GM12865 (cell line): Measurements from ENCODE around the gene NCAM1.

Experiments used
- DNase-seq: peaks from one replicate; pipeline ENCODE4 v3.0.0; 2010; ENCODE audit warnings: low read depth
- H3K4me3 ChIP-seq: 2 replicates; pipeline ENCODE4 v1.5.1; 2011; ENCODE audit warnings: mild to moderate bottlenecking, low read depth, low read length, control low read depth
- TF ChIP-seq, protein P1 (sequence below): IDR thresholded peaks from 2 replicates; pipeline ENCODE4 v1.5.1; 2011; ENCODE audit warnings: low read length, control low read depth, low read depth, inconsistent platforms; ENCODE audit not compliant: insufficient read depth; ENCODE audit errors: missing control alignments

Gene NCAM1

DNA sequence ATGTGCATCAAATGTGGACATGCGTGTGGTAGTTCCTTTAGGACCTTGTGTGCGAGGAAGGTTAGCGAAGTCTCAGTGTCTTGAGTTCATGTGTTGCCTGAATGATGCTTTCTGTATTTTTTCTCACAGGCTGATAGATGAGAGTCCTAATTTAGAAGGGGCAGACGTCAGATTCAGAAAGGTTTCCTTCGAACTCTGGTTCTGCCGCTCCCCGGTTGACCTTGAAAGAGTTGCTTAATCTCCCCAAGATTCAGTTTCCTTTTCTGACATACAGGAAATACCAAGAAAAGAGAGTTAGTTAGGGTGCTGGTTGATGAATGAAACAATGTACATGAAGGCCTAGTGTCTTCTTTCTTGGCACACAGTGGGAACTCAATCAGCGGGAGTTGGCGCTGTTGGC is 317.3 kb downstream of the NCAM1 start:
- TF ChIP-seq, protein P1, sequence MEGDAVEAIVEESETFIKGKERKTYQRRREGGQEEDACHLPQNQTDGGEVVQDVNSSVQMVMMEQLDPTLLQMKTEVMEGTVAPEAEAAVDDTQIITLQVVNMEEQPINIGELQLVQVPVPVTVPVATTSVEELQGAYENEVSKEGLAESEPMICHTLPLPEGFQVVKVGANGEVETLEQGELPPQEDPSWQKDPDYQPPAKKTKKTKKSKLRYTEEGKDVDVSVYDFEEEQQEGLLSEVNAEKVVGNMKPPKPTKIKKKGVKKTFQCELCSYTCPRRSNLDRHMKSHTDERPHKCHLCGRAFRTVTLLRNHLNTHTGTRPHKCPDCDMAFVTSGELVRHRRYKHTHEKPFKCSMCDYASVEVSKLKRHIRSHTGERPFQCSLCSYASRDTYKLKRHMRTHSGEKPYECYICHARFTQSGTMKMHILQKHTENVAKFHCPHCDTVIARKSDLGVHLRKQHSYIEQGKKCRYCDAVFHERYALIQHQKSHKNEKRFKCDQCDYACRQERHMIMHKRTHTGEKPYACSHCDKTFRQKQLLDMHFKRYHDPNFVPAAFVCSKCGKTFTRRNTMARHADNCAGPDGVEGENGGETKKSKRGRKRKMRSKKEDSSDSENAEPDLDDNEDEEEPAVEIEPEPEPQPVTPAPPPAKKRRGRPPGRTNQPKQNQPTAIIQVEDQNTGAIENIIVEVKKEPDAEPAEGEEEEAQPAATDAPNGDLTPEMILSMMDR, result no peak
- H3K4me3 ChIP-seq, result no peak overlapping the region
- no peak for DNase-seq

DNA sequence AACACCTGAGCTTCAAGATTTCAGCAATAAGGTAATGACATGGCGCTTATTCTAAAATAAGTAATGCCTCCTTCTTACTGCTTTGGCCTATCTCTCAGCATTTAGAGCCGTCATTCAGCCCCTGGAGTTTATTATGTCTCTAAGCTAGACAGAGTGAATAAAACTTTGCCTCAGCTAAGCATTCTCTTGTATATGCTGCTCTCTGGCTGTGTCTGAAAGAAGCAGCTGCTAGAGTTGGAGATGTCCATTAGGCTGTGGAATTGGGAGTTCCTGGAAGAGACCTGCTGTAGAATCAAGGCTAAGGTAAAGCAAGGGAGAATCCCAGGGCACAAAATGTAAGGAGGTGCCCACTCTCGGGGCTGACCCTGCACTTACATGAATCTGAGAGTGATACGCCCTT is 317.7 kb downstream of the NCAM1 start:
- no peak for DNase-seq
- no peak overlapping the region for H3K4me3 ChIP-seq

DNA sequence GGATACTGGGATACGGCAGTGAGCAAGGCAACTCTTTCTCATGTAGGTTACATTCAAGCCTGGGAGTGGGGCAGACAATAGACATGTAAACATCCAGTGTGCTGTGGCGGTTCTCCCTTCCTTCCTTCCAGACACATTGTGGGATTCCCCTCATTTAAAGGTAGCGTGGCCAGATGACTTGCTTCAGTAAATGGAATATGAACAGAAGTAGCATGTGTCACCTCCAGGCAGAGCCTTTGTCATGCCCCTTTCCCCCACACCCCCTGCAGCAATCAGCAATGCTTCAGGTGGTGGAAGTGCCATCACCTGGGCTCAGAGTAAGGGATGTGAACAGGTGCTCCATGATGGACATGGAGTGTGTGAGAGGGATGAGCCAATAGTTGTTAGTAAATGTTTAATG is 318.4 kb downstream of the NCAM1 start:
- no peak for DNase-seq
- TF ChIP-seq, protein P1, result no peak
- H3K4me3 ChIP-seq, result no peak overlapping the region

More for the DNA sequence above, 317.7 kb downstream of the NCAM1 start:
- TF ChIP-seq, protein P1, result no peak

DNA sequence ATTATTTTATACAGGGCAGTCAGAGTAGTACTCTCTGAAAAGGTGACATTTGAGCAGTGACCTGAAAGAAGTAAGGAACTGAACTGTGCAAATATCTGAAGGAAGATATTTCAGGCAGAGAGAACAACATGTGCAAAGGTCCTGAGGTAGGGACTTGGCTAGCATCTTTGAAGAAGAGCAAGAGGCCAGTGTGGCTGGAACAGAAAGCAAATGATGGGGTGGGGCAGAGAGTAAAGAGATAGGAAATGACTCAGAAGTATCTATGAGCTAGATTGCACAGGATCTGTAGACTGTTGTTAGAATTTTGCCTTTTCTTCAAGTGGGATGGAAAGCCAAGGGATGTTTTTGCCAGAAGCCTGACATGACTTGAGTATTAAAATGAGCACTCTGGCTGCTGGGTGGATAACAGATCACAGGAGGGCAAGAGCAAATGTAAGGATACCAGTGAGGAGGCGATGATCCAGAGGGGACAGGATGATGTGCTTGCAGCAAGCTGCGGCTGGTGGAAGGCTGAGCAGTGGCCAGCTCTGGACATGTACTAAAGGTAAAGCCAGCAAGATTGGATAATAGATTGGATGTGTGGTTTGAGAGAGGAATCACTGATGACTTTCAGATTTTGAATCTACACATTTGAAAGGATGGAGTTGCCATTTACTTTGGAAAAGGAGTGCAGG is 320.0 kb downstream of the NCAM1 start:
- H3K4me3 ChIP-seq, result no peak overlapping the region
- TF ChIP-seq, protein P1, result no peak
- no peak for DNase-seq

DNA sequence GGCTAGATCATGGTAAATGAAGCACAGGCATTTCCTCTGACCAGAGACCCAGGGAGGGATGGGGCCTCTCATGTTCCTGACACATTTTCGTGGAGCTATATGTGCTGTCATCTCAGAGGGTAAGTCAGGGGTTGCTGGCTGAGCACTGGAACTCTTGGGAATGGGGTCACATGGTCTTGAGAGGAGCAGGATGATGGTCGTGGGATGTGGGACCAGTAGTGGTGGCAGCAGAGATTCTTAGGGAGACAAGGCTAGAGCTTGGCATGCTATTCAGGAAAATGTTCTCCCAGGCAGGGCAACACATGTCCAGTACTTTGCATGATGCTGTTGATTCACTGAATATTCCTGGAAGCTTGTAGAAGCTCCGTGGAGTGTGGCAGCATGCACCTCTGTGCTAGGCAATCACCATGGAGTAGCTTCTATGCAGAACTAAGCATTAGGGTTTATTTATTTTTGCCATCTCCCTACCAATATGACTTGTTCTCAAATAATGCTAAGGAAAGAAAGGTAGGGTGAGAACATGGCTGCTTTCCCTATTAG is 321.7 kb downstream of the NCAM1 start:
- no peak for DNase-seq
- TF ChIP-seq, protein P1, result no peak
- H3K4me3 ChIP-seq, result no peak overlapping the region

DNA sequence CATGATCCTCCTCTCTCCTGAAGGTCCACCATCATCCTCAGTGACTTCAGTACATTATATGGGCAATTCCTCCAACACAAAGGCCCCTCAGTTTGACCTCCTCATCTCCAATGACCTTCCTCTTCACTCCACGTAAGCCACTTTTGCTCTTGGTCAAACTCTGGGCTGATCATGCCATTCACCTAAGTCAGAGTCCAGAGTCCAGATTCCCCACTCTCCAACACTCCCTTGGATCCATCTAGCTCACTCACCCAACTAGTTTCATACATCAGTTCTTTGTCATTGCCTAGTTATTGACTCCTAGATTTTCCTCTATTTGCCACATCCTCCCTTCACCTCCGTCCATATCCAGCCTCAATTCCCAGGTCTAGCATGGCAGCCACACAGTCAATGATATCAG is 322.7 kb downstream of the NCAM1 start:
- TF ChIP-seq, protein P1, result no peak
- H3K4me3 ChIP-seq, result no peak overlapping the region
- no peak for DNase-seq

DNA sequence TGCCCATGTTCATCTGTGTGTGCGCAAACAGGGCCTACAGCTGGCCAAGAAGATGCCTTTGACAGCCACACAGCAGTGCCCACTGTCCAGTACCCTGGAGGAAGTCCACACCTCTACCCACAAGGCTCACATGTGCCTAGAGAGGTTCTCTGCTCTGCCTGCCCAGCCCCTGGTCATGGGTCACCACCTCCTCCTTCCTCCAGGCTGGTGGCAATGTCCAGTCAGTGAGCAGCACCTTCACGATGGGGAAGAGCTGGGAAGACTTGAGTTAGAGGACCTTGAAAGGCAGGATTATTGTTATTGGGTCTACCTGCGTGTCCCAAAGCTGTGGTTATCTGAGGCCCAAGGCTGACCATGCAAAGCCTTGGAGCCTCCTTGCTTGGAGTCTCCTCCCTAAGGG is 324.8 kb downstream of the NCAM1 start:
- no peak for DNase-seq
- TF ChIP-seq, protein P1, result no peak
- no peak overlapping the region for H3K4me3 ChIP-seq
